Nephron progenitor cell (in vitro differentiated cells): Measurements from ENCODE around the gene ETV7.

Experiments used
- DNase-seq: peaks from one replicate; pipeline ENCODE4 v3.0.0; 2021
- H3K27ac Mint-ChIP-seq: 2 replicates; pipeline ENCODE4 v1.8.0; 2021; ENCODE audit warnings: mild to moderate bottlenecking, moderate library complexity, mixed read lengths
- H3K27me3 Mint-ChIP-seq: 2 replicates; pipeline ENCODE4 v1.8.0; 2021; ENCODE audit warnings: mild to moderate bottlenecking, low read depth, mixed read lengths; ENCODE audit not compliant: poor library complexity
- H3K36me3 Mint-ChIP-seq: 2 replicates; pipeline ENCODE4 v1.8.0; 2021; ENCODE audit warnings: low read depth, mixed read lengths
- H3K4me1 Mint-ChIP-seq: 2 replicates; pipeline ENCODE4 v1.8.0; 2021; ENCODE audit warnings: mixed read lengths
- H3K4me3 Mint-ChIP-seq: 2 replicates; pipeline ENCODE4 v1.8.0; 2021; ENCODE audit warnings: mild to moderate bottlenecking, moderate library complexity, mixed read lengths
- H3K9me3 Mint-ChIP-seq: 2 replicates; pipeline ENCODE4 v1.8.0; 2021; ENCODE audit warnings: mild to moderate bottlenecking, moderate library complexity, mixed read lengths
- CTCF ChIP-seq: fragments of 200-600 bp; sonication (generic); IDR thresholded peaks from 2 replicates; pipeline ENCODE4 v1.5.0; 2021; ENCODE audit warnings: antibody characterized with exemption

The ETV7 gene

GRCh38 chr6:36389353-36389752 lies 1.9 kb upstream of the ETV7 start:
- Mint-ChIP-seq H3K36me3 (no peaks in the 10 kb centered on the region), H3K4me1 (peaks cover 13% of the 10 kb centered on the region), H3K27ac (no peak overlapping the region), H3K27me3 (peaks cover 85% of the 10 kb centered on the region), H3K9me3 (peaks cover 10% of the 10 kb centered on the region), H3K4me3 (no peak overlapping the region)
- DNase-seq = no peak
- no peak for TF ChIP-seq CTCF

GRCh38 chr6:36386495-36387439 lies 702 bp downstream of the ETV7 start:
- Mint-ChIP-seq H3K4me1 (peaks cover 20% of the 10 kb centered on the region), H3K27ac (no peak overlapping the region), H3K9me3 (no peaks in the 10 kb centered on the region), H3K4me3 (peak overlapping the region; percentile 84), H3K36me3 (no peaks in the 10 kb centered on the region), H3K27me3 (peaks cover 85% of the 10 kb centered on the region)
- TF ChIP-seq CTCF = no peak
- peak; percentile 27 for DNase-seq

GRCh38 chr6:36384095-36384494 lies 3.4 kb downstream of the ETV7 start:
- DNase-seq = no peak
- no peak overlapping the region for H3K27ac Mint-ChIP-seq
- H3K36me3 Mint-ChIP-seq = no peaks in the 10 kb centered on the region
- peaks cover 67% of the 10 kb centered on the region for H3K27me3 Mint-ChIP-seq
- H3K4me3 Mint-ChIP-seq = no peak overlapping the region
- no peak for TF ChIP-seq CTCF
- H3K9me3 Mint-ChIP-seq = no peaks in the 10 kb centered on the region
- H3K4me1 Mint-ChIP-seq = peaks cover 20% of the 10 kb centered on the region

GRCh38 chr6:36383606-36384005 lies 3.9 kb downstream of the ETV7 start:
- Mint-ChIP-seq H3K27me3 (peaks cover 67% of the 10 kb centered on the region), H3K9me3 (no peaks in the 10 kb centered on the region), H3K36me3 (no peaks in the 10 kb centered on the region), H3K4me3 (no peak overlapping the region), H3K27ac (no peak overlapping the region), H3K4me1 (peaks cover 25% of the 10 kb centered on the region)
- no peak for TF ChIP-seq CTCF
- no peak for DNase-seq

- Mint-ChIP-seq H3K4me3 (no peak overlapping the region), H3K9me3 (no peaks in the 10 kb centered on the region)
Measured at GRCh38 chr6:36382976-36383375, 4.5 kb downstream of the ETV7 start.

More at GRCh38 chr6:36382976-36383375, 4.5 kb downstream of the ETV7 start:
- Mint-ChIP-seq H3K4me1 (peaks cover 30% of the 10 kb centered on the region), H3K27me3 (peaks cover 62% of the 10 kb centered on the region), H3K27ac (no peak overlapping the region), H3K36me3 (no peaks in the 10 kb centered on the region)
- no peak for TF ChIP-seq CTCF
- no peak for DNase-seq
